ENCODE measurements around the gene ZNF580. TPM values are rescaled to one million over a fixed set of nuclear protein-coding genes. Genes with fewer than 3 reads are reported as not detected.

ZNF580 gene
- total RNA-seq, 2 donors from 2014 or later = 35.7 to 39.5 TPM

GRCh38 chr19:55691561-55692481 lies 51.0 kb downstream of the ZNF580 start:
- no peak overlapping the region for H3K27ac Mint-ChIP-seq
- H3K36me3 Mint-ChIP-seq = no peaks in the 10 kb centered on the region
- ATAC-seq = no peak
- H3K4me1 Mint-ChIP-seq (ENCODE audit: low read depth in 2 of 2) = no peaks in the 10 kb centered on the region
- peak; percentile 57 for DNase-seq (ENCODE audit: low spot score)
- H3K9me3 Mint-ChIP-seq = no peaks in the 10 kb centered on the region
- H3K4me3 Mint-ChIP-seq = no peak overlapping the region
- no peaks in the 10 kb centered on the region for H3K27me3 Mint-ChIP-seq

- no peak overlapping the region for H3K4me3 Mint-ChIP-seq
- H3K27me3 Mint-ChIP-seq = no peaks in the 10 kb centered on the region
- no peak overlapping the region for H3K27ac Mint-ChIP-seq
- no peaks in the 10 kb centered on the region for H3K9me3 Mint-ChIP-seq
- DNase-seq (ENCODE audit: low spot score) = peak; percentile 38
- no peak for ATAC-seq
- H3K4me1 Mint-ChIP-seq (ENCODE audit: low read depth in 2 of 2) = no peaks in the 10 kb centered on the region
- H3K36me3 Mint-ChIP-seq = no peaks in the 10 kb centered on the region
Measured at GRCh38 chr19:55692681-55693081, 51.9 kb downstream of the ZNF580 start.

Other genes starting within 250 kb of the ZNF580 start
- 100 to 1,000 TPM; 247 to 423 TPM for gene UBE2S, start 233.2 kb upstream of the ZNF580 start, total RNA-seq
- gene SHISA7, start 197.7 kb upstream of the ZNF580 start, total RNA-seq = not detected
- gene ISOC2, start 179.4 kb upstream of the ZNF580 start, total RNA-seq = 10 to 100 TPM; 25.6 to 45.1 TPM
- gene C19orf85, start 176.3 kb upstream of the ZNF580 start, total RNA-seq = not detected
- 10 to 100 TPM in 1 of 2 donors, 1 to 10 TPM in 1; 8.0 to 12.3 TPM for gene ZNF628, start 164.4 kb upstream of the ZNF580 start, total RNA-seq
- 10 to 100 TPM in 1 of 2 donors, 1 to 10 TPM in 1; 6.1 to 14.0 TPM for gene NAT14, start 155.8 kb upstream of the ZNF580 start, total RNA-seq
- under 1 TPM in 1 of 2 donors, not detected in 1; 0.50 TPM for gene SSC5D, start 152.6 kb upstream of the ZNF580 start, total RNA-seq
- gene SBK2, start 103.9 kb upstream of the ZNF580 start, total RNA-seq = not detected
- not detected for gene SBK3, start 95.5 kb upstream of the ZNF580 start, total RNA-seq
- gene ZNF579, start 60.2 kb upstream of the ZNF580 start, total RNA-seq = 10 to 100 TPM in 1 of 2 donors, 1 to 10 TPM in 1; 6.5 to 10.2 TPM
- 10 to 100 TPM; 11.8 to 15.8 TPM for gene FIZ1, start 41.5 kb upstream of the ZNF580 start, total RNA-seq
- gene ZNF524, start 40.7 kb upstream of the ZNF580 start, total RNA-seq = 10 to 100 TPM; 10.6 to 14.7 TPM
- gene ZNF865, start 35.4 kb upstream of the ZNF580 start, total RNA-seq = 10 to 100 TPM; 15.4 to 20.7 TPM
- gene ZNF784, start 16.4 kb upstream of the ZNF580 start, total RNA-seq = 1 to 10 TPM; 2.6 to 4.5 TPM
- gene ZNF581, start 2.6 kb downstream of the ZNF580 start, total RNA-seq = 10 to 100 TPM; 15.1 to 27.6 TPM
- 1 to 10 TPM; 1.9 to 3.3 TPM for gene CCDC106, start 7.2 kb downstream of the ZNF580 start, total RNA-seq
- gene U2AF2, start 14.0 kb downstream of the ZNF580 start, total RNA-seq = 100 to 1,000 TPM; 266 to 434 TPM
- 10 to 100 TPM; 40.7 to 63.9 TPM for gene EPN1, start 34.2 kb downstream of the ZNF580 start, total RNA-seq
- gene NLRP9, start 97.4 kb downstream of the ZNF580 start, total RNA-seq = not detected
- not detected for gene RFPL4A, start 118.1 kb downstream of the ZNF580 start, total RNA-seq
- not detected for gene RFPL4AL1, start 128.1 kb downstream of the ZNF580 start, total RNA-seq
- gene NLRP11, start 191.0 kb downstream of the ZNF580 start, total RNA-seq = not detected
- not detected for gene NLRP4, start 195.5 kb downstream of the ZNF580 start, total RNA-seq

Measured in natural killer cell treated with Interleukin-12 subunit alpha and Interleukin-12 subunit beta and Interleukin-15 and Interleukin-18, amount 100 ng/mL, for 72 hours (primary cell).